Esophagus squamous epithelium (tissue), 4 donors: Measurements from ENCODE around the gene COTL1.

Experiments used
- CTCF ChIP-seq, 6 experiments: fragments of 450-650 bp in 4 of 6; fragments of 200-600 bp in 2 of 6; sonication (generic) in 2 of 6; IDR thresholded peaks; one replicate each; pipeline ENCODE4 v1.5.1; 2016 to 2019; ENCODE audit warnings: antibody characterized with exemption in 6 of 6, mild to moderate bottlenecking in 4 of 6, moderate library complexity in 4 of 6
- POLR2A ChIP-seq, 4 donors: fragments of 450-650 bp; IDR thresholded peaks; one replicate each; pipeline ENCODE4 v1.6.1; 2017; ENCODE audit warnings: antibody characterized with exemption in 4 of 4, mild to moderate bottlenecking in 4 of 4, moderate library complexity in 3 of 4

GRCh38 chr16:84652566-84652965 lies 34.7 kb upstream of the COTL1 start:
- TF ChIP-seq CTCF (IDR thresholded peaks at IDR 0.05) (no peak), POLR2A (IDR thresholded peaks at IDR 0.05) (no peak)
